Hematopoietic multipotent progenitor cell treated with erythropoietin and hydrocortisone succinate and interleukin-3 and kit ligand, for 4 days (in vitro differentiated cells): ENCODE data around the gene TBC1D9B.

Experiments used
- DNase-seq: peaks from one replicate; pipeline ENCODE4 v3.0.0-alpha.2; 2015

The TBC1D9B gene

DNA sequence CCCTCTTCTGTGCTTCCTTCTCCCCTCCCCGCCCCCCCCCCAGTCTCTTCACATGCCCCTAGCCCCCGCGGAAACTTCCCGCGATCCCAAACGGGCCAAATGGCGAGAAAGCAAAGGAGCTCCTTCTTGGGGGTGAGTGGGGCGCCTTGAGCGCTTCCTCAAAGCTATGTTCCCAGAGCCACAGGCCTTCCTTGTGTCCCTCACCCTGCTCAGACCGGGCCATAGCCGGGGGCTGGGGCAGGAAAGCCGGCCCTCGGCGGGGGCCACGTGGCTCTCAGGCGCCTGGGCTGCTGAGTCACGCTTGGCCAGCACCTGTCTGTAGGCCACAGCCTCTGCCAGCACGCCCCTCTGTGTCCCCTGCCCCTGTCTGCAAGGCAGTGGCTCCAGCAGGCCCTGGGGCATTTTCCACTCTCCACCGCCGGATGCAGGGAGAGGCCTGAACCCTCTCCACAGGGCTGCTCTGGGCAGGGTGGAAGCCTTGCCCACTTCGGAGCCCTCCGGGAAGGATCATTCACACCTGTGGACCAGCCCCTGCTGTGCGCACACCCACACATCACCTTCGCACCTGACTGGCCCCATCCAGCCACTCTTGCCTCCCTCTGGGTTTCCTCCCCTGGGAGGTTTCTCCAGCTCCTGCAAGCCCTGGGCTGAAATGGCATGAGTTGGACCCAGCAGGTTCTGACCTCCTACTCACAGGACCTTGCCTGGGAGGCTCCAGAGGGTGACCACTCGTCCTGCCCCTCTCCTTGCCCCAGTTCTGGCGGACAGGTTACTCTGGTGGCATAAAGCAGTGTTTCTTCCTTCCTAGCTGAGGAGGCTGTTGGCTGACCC is 88.2 kb downstream of the TBC1D9B start:
- peak; percentile 66 for DNase-seq

DNA sequence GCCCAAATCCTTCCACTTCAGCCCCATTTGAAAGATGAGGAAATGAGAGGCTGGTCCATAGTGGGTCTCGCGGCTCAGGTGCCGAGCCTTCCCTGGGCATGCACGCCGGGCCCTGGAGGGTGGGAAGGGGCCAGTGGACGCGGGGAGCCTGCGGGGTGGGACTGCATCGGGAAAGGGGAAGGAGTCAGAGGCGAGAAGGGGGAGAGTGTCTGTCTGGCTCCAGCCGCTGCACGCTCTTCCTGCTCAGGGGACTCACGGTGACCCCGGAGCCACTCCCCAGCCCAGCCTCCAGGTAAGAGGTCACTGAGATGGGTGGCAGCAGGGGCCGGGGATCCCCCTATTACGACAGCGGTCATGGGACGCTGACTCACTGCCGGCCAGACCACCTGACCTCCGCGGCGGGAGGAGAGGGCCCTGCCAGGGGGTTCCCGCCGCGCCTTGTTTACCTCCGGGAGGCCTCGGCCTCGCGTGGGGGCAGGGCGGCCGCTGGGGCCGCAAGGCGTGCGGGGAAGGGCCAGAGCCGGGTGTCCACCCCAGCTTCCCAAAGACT is 88.9 kb downstream of the TBC1D9B start:
- DNase-seq, result peak; percentile 93

DNA sequence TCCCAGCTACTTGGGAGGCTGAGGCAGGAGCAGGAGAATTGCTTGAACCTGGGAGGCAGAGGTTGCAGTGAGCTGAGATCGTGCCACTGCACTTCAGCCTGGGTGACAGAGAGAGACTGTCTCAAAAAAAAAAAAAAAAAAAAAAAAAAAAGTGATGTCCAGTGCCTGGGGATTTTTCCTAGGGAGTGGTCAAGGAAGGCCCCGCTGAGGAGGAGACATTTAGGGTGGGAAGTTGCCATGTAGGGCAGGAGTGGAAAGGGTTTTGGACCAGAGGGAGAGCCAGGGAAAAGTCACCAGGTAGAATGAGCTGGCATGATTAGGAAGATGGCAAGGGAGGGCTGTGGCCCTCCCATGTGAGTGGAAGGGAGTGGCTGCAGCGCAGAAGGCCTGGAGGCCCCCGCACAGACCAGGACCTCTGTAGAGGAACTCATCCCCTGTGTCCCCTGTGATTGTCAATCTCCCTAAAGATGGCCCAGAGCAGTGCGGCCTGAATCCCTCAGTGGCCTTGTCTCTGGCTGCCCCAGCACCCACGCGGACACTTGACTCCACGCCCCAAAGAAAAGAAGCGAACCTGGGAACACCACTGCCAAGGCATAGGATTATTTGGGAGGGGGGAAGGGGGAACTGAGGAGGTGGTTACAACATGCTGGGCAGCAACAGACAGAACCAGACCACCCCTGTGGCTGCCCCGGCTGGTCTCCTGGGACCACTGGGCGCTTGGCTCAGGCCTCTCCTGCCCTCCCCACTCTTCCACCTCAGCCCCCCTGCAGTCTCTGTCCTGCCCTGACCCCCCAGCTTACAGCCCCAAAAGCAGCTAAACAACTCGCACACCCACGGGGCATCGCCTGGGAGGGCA is 89.6 kb downstream of the TBC1D9B start:
- DNase-seq, result no peak

DNA sequence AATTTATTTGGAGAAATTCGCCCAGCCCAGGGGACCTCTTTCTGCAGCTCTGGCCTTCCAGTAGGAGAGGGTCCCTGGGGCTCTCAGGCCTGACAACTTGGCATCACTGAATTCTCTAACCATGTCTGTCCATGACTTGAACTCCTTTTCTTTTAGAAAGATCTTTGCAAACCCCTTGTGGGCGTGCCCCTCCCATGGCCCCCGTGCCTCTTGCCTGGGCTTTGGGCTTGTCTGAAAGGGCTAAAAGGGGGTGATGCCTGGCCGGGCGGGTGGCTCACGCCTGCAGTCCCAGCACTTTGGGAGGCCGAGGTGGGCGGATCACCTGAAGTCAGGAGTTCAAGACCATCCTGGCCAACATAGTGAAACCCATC is 90.2 kb downstream of the TBC1D9B start:
- DNase-seq, result no peak

DNA sequence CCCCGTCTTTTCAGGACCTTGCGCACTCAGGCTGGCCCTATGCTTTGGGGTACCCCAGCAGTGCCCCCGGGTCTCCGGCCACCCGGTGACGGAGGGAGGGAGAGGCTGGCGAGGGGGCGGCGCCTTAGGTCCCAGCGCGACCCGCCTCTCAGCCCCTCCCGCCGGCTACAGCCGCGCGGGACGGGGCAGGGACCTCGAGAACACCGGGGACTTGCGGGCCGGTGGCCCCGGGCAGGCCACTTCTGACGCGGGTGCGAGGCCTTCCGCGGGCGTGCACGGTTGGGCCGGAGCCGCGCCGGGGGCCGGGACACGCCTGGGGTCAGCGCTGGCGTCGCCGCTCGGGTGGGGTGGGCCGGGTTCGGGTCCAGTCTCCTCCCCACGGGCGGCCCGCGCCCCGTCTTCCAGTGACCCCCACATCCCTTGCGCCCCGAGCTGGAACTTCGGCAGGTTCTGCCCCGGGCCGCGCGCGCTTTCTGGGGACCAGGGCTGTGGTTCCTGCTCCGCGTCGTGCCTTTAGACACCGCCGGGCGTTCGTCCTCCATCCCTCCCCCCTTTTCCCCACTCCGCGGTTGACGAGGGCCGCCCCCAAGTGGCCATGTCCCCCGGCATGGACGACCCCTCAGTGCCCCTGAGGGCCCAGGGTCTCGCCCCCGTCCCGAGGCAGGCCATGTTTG is 90.8 kb downstream of the TBC1D9B start:
- peak; percentile 52 for DNase-seq

DNA sequence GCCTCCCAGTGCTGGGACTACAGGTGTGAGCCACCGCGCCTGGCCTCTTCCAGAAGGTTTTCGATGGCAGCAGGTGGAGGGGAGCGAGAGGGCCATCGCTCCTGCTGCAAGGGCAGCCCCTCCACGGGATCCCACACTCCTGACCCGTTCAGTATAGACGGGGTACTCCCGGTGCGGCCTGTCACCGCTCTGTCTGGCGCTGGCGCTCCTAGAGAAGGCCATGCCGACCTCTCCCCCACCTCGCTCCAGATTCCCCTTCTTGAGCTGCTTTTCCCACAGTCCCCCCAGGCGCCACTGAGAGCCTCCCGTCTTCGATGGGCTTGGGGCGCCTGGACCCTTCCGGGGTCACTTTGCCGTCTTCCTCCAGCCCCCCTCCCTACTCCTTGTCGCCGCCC is 91.3 kb downstream of the TBC1D9B start:
- DNase-seq, result no peak

DNA sequence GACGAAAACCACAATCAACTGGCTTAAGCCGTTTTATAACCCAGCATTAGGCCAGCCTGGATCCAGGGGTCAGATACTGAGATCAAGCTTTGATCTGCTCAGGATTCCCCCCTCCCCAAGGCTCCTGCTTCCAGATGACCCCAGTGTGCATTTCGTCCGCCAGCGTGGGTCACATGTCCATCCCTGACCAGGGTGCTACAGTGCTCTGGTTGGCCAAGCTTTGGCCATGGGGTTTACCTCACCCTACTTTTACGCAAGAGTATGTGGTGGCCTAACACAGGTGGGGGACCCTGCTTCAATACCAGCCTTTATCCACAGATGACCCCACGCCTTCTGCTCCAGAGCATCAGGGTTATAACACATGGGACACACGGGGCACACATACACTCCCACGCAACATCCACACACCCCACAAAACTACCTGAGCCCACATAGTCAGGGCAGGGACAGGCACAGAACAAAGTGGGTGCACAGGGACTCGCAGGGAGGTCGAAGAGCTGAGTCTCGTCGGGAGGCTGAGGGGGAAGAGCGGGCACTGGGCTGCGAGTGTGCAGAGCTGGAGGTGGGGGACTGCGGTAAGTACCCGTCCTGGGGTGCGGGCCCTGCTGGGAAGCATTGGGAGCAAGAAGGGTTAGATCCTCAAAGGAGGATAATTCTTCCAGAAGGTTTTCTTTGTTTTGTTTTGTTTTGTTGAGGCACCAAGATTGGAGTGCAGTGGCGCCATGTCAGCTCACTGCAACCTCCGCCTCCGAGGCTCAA is 92.0 kb downstream of the TBC1D9B start:
- DNase-seq, result no peak

DNA sequence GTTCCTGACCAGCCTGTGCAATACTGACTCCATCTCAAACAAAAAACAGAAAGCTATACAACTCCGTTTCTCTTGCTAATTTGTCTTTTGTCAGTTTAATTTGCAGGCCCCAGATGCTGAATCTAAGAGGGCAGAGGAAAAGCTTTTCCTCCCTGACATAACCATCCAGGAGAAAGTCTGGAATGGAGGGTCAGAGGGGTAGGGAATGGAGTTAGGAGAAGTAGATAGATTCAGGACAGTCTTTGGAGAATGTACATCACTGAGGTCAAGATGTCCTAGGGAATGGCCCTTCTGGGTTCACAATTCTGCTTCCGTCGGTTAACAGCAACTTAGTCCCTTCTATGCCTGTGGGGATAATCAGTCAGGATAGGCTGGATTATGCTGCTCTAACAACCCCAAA is 93.6 kb downstream of the TBC1D9B start:
- no peak for DNase-seq

DNA sequence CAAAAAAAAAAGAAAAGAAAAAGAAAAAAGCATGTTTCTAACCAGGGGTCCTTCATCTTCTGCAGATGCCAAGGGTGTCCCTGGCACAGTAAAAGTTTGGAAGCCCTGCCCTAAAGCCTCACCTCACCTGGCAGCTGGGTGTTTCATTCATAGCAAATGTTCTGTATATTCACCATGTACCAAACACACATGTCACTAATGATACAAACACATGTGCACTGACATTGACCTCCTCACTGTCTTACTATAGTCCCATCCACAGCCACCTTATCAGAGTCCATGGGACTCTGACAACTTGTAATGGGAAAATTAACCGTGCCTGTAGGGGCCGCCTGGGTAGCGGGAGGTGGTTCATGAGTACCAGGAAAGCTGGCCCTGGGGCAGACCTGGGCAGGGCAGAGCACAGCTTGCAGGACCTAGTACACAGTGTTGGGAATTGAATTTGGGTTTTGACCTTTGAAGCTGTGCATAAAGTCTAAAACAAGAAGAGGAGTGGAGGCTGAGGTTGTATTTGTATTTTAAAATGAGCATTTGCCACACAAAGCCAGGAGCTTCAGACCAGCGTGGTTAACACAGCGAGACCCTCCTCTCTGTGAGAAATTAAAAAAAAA is 94.6 kb downstream of the TBC1D9B start:
- DNase-seq, result no peak

DNA sequence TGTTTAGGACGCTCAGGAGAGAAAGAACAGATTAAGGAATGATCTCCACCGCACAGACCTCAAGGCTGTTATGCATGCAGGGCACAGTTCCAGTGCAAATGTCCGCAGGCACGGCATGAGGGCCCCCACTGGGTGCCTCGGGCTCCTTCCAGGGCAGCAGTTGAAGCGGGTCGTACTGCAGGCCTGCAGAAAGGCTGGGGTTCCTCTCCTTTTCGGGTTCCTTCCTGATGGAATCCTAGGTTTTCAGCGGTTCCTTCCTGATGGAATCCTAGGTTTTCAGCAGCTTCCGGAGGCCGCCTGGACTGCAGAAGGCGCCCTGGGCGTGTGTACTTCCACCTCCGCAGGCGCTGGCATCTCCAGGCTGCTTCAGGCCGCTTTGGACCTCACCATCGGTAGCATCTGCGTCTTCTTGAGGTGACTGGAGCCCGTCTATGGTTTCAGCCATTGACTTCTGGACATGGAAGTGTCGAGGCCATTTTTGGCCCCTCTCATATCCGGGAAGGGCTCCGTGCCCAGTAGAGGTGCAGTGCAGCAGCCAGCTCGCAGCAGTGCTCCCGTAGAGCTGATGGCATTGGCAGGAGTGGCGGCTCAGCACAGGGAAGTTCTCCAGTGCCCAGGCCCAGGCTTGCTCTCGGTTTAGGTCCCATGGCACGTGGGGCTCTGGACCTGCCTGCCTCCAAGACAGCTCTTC is 95.4 kb downstream of the TBC1D9B start:
- no peak for DNase-seq
